AG04450 (cell line): ENCODE measurements around the gene AMIGO1. TPM values are rescaled to one million over a fixed set of nuclear protein-coding genes. Genes with fewer than 3 reads are reported as not detected.

Experiments used
- CTCF ChIA-PET: fragments of 300-600, 350-600 bp; formaldehyde crosslinking; extraction: SDS; loops from one replicate; lab custom pipeline; 2022; ENCODE audit warnings: antibody characterized with exemption, inconsistent platforms; lab: Charles Lee
- POLR2A ChIA-PET: fragments of 350-600 bp; formaldehyde crosslinking; extraction: SDS; loops from one replicate; lab custom pipeline; 2021; ENCODE audit warnings: antibody characterized with exemption, inconsistent platforms; lab: Yijun Ruan, JAX
- DNase-seq: peaks from one replicate; pipeline ENCODE4 v3.0.0-alpha.2; 2011; ENCODE audit warnings: low read depth, low spot score
- H3K27ac ChIP-seq: one replicate; pipeline ENCODE4 v1.5.1; 2012; ENCODE audit warnings: low read depth, low read length, control low read depth
- H3K27me3 ChIP-seq: one replicate; pipeline ENCODE4 v1.6.0; 2012; ENCODE audit warnings: low read length; ENCODE audit not compliant: control insufficient read depth, insufficient read depth
- H3K4me3 ChIP-seq: 2 replicates; pipeline ENCODE4 v1.5.1; 2011; ENCODE audit warnings: mild to moderate bottlenecking, low read depth, low read length, control low read depth
- H3K9me3 ChIP-seq: 2 replicates; pipeline ENCODE4 v1.5.1; 2012; ENCODE audit warnings: low read length; ENCODE audit not compliant: control insufficient read depth, insufficient read depth
- polyA plus RNA-seq: library from polyadenylated mRNA; depleted of rRNA; stranded (reverse); fragments of >200 nt; gene quantifications from 2 replicates; pipeline ENCODE4 v1.2.3, GENCODE V29; 2011
- TF ChIP-seq, protein P1 (sequence below): IDR thresholded peaks from 2 replicates; pipeline ENCODE4 v1.5.1; 2011; ENCODE audit warnings: low read depth, low read length, control low read depth, inconsistent platforms

Gene AMIGO1
- polyA plus RNA-seq, 1 experiment = 1.5 TPM

DNA sequence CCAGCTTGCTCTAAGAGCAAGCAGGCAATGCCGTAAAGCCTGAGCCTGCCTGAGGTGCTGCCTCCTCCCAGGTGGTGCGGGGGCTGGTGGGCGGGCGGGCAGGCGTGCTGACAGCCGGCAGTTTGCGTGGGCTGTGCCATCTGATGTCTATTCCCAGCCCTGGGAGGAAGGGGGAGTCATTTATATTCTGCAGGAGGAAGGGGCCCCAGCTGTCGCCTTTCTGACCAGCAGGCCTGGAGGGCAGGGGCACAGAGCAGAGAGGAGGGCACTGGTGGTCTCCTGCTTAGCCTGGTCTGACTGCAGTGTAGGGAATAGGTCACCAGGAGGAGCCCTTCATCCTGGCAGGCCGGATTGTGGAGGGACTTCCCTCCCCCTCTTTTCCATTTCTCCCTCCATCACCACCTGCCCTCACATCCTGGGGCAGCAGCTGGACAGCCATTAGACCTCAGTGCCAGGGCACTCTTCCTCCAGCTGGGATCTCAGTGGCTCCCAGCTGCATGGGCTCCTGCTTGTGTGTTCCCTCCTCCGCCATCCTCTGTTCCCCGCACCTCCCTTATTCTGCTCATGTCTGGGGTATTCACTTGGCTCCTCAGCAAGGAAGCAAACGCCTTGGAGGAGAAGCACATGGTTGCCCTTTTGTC lies 11.2 kb downstream of the AMIGO1 start:
- POLR2A ChIA-PET = interaction anchor here (0.7 kb wide), 1 partner anchor 431 kb away, joined by 3 read pairs; no protein-coding TSS in a partner anchor
- TF ChIP-seq, protein P1, sequence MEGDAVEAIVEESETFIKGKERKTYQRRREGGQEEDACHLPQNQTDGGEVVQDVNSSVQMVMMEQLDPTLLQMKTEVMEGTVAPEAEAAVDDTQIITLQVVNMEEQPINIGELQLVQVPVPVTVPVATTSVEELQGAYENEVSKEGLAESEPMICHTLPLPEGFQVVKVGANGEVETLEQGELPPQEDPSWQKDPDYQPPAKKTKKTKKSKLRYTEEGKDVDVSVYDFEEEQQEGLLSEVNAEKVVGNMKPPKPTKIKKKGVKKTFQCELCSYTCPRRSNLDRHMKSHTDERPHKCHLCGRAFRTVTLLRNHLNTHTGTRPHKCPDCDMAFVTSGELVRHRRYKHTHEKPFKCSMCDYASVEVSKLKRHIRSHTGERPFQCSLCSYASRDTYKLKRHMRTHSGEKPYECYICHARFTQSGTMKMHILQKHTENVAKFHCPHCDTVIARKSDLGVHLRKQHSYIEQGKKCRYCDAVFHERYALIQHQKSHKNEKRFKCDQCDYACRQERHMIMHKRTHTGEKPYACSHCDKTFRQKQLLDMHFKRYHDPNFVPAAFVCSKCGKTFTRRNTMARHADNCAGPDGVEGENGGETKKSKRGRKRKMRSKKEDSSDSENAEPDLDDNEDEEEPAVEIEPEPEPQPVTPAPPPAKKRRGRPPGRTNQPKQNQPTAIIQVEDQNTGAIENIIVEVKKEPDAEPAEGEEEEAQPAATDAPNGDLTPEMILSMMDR = peak; percentile 72

DNA sequence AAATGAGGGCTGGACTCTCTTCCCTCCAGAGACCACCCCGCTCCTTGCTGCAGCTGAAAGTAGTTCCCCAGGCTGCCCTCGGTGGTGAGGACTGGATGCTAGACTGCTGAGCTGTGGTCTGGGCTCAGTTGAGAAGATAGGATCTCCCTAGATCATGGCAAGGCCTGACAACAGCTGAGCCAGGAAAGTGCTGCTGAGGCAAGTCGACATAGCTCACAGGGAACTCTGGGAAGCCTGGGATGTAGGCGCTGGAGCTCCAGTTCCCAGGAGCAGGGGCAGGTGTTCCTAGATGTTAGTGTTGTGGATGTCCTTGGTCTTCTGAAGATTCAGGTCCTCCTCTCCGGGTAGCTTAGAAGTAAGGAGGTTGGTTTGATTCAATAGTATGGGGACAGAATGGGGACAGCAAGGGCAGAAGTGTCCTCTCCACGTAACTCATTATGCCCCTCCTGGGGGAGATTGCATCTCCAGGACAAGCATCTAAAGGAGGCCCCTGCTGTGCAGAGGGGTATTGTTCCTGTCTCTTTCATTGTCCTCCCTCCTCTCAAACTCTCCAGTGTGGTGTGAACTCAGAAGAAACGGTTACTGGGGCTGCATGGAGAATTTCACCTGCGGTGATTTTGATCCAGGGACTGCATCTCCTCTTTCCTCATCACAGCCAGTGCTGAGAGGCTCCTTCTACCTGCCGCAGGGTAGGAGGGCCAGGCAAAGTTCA lies 11.9 kb downstream of the AMIGO1 start:
- POLR2A ChIA-PET = no interaction called here
- no peak for DNase-seq
- no peak overlapping the region for H3K27ac ChIP-seq
- TF ChIP-seq, protein P1 = no peak
- CTCF ChIA-PET = interaction anchor here (0.6 to 37.0 kb wide), 10 partner anchors 9 to 527 kb away, joined by 3 to 1351 read pairs (median 5); partner anchors contain the start of genes AMIGO1 and GPR61
- H3K9me3 ChIP-seq = no peaks in the 10 kb centered on the region
- H3K27me3 ChIP-seq = no peaks in the 10 kb centered on the region
- no peak overlapping the region for H3K4me3 ChIP-seq

More for the DNA sequence above, 11.2 kb downstream of the AMIGO1 start:
- Histone ChIP-seq H3K27ac (no peak overlapping the region), H3K27me3 (no peaks in the 10 kb centered on the region), H3K4me3 (no peak overlapping the region), H3K9me3 (no peaks in the 10 kb centered on the region)
- no peak for DNase-seq
- CTCF ChIA-PET = interaction anchor here (0.6 to 37.0 kb wide), 13 partner anchors 8 to 527 kb away, joined by 3 to 1351 read pairs (median 5); partner anchors contain the start of genes AMIGO1 and GPR61

DNA sequence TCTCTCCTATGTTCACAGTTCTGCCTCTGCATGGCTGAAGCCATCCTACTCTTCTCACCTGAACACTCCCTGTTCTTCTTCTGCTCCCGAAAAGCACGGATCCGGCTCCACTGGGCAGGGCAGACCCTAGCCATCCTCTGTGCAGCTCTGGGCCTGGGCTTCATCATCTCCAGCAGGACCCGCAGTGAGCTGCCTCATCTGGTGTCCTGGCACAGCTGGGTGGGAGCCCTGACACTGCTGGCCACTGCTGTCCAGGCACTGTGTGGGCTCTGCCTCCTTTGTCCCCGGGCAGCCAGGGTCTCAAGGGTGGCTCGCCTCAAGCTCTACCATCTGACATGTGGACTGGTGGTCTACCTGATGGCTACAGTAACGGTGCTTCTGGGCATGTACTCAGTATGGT lies 13.8 kb downstream of the AMIGO1 start:
- Histone ChIP-seq H3K27ac (no peak overlapping the region), H3K4me3 (no peak overlapping the region), H3K27me3 (no peaks in the 10 kb centered on the region), H3K9me3 (no peaks in the 10 kb centered on the region; the same call in 1 of the 2 replicates)
- ChIA-PET POLR2A (no interaction called here), CTCF (interaction anchor here (37.0 kb wide), 1 partner anchor 39 kb away, joined by 1351 read pairs; the partner anchor contains the start of gene GPR61)
- no peak for DNase-seq
- TF ChIP-seq, protein P1 = no peak

DNA sequence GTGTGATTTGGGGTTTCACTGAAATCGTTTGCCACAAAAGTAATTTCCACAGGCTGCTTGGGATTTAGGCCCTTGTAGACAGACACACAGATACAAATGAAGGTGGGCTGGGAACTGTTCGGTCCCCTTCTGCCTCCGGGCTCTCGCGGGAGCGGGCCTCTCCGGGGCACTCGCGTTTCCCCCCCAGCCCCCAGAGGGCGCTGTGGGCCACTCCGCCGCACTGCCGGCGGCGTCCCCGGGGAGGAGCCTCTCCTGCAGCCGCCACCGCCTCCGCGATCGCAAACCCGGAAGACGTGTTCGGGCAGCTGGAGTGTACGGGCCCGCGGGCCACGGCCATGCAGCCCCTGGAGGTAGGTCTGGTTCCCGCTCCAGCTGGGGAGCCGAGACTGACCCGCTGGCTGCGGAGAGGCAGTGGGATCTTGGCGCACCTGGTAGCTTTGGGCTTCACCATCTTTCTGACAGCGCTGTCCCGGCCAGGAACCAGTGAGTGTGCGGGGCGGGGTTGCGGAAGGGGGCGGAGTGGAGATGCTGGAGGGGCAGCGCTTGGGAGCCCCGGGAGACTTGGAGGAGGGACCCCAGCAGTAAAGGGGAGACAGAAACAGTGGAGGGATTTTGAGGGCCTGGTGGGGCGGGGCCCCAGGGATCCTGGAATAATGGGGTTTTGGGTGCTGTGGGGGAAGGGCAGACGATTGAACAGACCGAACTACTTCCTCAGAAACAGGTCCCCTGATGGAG lies 15.6 kb downstream of the AMIGO1 start, which contains the start of gene CYB561D1:
Gene CYB561D1 (plus strand): TSS at position 290 of the 735 bp plus-strand sequence. CDS start 46 bp downstream, at position 336.
- H3K27me3 ChIP-seq = no peaks in the 10 kb centered on the region
- ChIA-PET POLR2A (interaction anchor here (0.5 to 1.6 kb wide), 4 partner anchors 10 to 45 kb away, joined by 3 to 4 read pairs (median 4); partner anchors contain the start of gene ATXN7L2), CTCF (interaction anchor here (0.6 to 37.0 kb wide), 21 partner anchors 9 to 280 kb away, joined by 3 to 1351 read pairs (median 5); partner anchors contain the start of genes AMIGO1, ATXN7L2 and GPR61)
- H3K9me3 ChIP-seq = no peaks in the 10 kb centered on the region; the same call in 1 of the 2 replicates
- no peak for DNase-seq
- TF ChIP-seq, protein P1 = peak; percentile 88
- H3K27ac ChIP-seq = peak within 1 kb of the TSS; percentile 11
- peak within 1 kb of the TSS; percentile 98 for H3K4me3 ChIP-seq
